ENCODE data around the gene CNIH4.
"Not testable (repeated sequence)": the region's sequence is repeated elsewhere in the genome, so short reads cannot be mapped to it uniquely, and the experiment has no call there.

Gene CNIH4

DNA sequence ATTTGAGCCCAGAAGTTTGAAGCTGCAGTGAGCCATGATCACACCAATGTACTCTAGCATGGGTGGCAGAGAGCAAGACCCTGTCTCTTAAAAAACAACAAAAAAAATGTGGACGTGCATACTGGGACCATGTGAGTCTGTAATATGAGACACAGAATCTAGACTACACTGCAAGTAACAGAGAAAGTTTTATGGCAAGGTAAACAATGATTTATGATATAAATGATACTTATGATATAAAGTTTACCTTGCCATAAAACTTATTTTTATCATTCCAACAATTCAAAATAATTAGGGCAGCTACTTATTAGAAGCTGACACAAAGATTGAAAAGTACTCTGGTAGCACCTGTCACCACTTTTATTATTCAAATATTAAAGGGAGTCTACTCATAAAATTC lies 43.2 kb downstream of the CNIH4 start:
- no peak for DNase-seq

DNA sequence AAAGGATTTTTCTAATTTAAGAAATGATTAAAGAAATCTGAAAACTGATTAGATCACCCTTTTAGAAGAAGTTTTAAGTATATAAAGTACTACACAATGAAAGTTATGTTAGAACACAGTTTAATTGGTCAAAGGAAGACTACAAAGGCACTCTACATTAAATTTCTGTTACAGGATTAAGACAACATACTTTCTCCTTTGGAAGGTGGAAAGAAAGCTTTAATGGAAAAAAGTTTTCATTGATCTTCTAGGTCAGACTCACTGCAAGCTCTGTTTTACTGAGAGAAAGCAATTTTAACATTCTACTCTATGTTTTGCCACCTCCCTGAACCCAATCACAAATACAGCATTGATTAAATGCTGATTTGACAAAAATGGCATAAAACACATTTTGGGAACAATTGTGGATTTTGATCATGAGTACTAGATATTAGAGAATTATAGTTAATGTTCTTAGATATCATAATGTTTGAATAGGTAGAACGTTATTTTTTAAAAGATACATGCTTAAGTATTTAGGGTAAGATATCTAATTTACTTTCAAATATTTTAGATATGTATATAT lies 45.9 kb downstream of the CNIH4 start:
- DNase-seq: no peak
- TF ChIP-seq GATA1 (IDR thresholded peaks at IDR 0.05; ENCODE audit: low read depth, low read length): no peak
- no peak for TF ChIP-seq POLR2A (IDR thresholded peaks at IDR 0.05; ENCODE audit: low read length)

More for the DNA sequence above, 43.2 kb downstream of the CNIH4 start:
- TF ChIP-seq GATA1 (IDR thresholded peaks at IDR 0.05; ENCODE audit: low read depth, low read length) (no peak), POLR2A (IDR thresholded peaks at IDR 0.05; ENCODE audit: low read length) (no peak)

DNA sequence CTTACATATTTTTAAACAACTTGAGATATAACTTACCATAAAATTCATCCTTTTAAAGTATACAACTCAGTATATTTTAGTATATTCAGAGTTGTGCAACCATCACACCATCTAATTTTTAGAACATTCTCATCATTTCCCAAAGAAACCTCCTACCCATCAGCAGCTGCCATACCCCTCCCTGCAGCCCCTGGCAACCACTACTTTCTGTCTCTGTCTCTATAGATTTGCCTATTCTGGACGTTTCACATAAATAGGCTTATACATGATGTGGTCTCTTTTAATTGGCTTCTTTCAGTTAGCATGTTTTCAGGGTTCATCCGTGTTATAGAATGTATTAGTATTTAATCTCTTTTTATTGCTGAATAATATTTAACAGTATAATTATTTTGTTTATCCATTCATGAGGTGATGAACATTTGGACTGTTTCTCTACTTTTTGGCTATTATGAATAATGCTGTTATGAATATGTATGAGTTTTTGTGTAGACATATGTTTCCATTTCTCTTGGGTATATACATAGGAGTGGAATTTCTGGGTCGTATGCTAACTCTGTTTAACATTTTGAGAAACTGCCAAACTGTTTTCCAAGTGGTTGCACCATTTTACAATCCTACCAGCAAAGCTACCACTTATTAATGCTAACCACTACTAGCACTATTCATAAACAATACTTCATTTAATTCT lies 48.4 kb downstream of the CNIH4 start:
- DNase-seq: no peak
- no peak for TF ChIP-seq POLR2A (IDR thresholded peaks at IDR 0.05; ENCODE audit: low read length)
- TF ChIP-seq GATA1 (IDR thresholded peaks at IDR 0.05; ENCODE audit: low read depth, low read length): no peak

DNA sequence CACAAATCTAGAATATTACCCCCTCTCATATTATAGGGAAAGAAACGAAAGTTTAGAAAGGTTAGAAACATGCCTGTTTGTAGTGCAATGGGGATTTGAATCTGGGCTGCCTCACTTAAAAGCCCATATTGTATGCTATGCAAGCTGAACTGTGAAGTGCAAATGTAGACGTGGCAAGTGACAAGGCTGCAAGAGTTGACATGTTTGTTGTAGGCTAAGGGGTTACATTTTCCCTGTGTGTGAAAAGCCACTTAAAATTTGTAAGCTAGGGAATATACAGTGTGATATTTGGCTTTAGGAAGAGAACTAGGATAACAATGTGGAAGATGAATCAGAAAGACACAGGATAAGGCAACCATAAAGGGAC lies 48.9 kb downstream of the CNIH4 start:
- DNase-seq: no peak
- TF ChIP-seq POLR2A (IDR thresholded peaks at IDR 0.05; ENCODE audit: low read length): no peak

DNA sequence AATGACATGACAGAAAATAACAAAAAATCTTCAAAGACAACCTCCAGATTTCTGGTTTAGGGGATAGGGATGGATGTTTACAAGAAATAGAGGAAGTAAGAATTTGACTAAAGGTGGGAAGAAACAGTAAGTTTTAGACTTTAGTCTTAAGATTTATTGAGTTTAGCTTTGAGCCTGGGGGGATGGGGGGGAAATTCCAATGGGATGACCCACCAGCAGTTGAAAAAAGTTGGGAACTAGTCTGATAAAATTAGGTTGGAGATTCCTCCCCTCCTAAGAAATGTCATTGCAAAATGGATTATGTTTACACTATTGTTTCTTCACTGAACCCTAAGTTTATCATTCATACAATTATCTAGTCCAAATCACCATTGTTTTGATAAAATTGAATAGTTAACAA lies 49.5 kb downstream of the CNIH4 start:
- no peak for DNase-seq
- TF ChIP-seq GATA1 (IDR thresholded peaks at IDR 0.05; ENCODE audit: low read depth, low read length) (no peak), POLR2A (IDR thresholded peaks at IDR 0.05; ENCODE audit: low read length) (no peak)

DNA sequence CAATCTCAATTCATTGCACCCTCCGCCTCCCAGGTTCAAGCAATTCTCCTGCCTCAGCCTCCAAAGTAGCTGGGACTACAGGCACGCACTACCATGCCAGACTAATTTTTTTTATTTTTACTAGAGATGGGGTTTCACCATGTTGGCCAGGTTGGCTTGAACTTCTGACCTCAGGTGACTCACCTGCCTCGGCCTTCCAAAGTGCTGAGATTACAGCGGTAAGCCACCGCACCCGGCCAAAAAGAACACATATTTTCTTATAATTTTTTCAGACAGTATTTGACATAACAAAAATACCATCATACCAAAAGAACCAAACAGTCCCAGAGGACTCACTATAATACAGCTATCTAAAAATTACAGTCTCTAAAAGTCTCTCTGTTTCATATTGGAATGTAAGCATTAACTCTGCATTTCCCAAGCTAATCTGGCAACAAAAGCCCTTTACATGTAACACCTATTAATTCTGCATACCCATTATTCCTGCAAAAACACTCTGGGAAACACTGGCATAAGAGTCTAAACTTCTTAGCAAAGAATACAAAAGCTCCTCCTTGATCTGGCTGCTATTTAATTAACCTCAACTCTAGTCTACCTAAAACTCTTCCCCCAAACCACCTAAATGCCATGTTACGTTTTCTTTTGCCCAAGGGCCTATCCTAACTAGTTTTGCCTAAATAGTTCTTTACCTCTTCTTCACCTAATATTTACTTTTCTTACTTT lies 51.1 kb downstream of the CNIH4 start:
- TF ChIP-seq POLR2A (IDR thresholded peaks at IDR 0.05; ENCODE audit: low read length): no peak
- TF ChIP-seq GATA1 (IDR thresholded peaks at IDR 0.05; ENCODE audit: low read depth, low read length): no peak
- DNase-seq: no peak

DNA sequence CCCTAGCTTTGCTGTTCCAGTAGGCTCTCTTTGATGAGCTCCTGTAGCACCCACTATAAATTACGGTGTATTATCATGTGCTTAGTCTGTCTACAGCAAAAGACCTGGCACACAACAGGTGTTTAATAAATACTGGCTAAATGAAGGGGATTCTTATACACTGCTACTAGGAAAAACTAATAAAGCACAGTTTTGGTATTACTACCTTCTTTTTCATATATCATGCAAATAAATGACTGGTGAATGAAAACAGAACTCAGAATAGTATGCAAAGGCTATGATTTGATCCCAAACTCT lies 51.6 kb downstream of the CNIH4 start:
- TF ChIP-seq GATA1 (IDR thresholded peaks at IDR 0.05; ENCODE audit: low read depth, low read length): no peak
- TF ChIP-seq POLR2A (IDR thresholded peaks at IDR 0.05; ENCODE audit: low read length): no peak
- no peak for DNase-seq

DNA sequence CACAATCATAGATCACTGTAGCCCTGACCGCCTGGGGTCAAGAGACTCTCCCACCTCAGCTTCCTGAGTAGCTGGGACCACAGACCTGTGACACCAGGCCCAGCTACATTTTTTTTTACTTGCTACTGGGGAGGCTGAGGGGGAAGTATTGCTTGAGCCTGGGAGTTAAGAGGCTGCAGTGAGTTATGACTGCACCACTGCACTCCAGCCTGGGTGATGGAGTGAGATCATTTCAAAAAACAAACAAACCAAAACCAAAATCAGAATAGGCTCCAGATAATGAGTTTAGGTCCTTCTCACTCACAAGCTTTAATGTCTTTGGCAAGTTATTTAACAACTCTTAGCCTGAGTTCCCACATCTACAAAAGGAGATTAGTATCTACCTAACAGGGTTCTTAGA lies 55.1 kb downstream of the CNIH4 start:
- TF ChIP-seq GATA1 (IDR thresholded peaks at IDR 0.05; ENCODE audit: low read depth, low read length) (no peak), POLR2A (IDR thresholded peaks at IDR 0.05; ENCODE audit: low read length) (no peak)
- no peak for DNase-seq

DNA sequence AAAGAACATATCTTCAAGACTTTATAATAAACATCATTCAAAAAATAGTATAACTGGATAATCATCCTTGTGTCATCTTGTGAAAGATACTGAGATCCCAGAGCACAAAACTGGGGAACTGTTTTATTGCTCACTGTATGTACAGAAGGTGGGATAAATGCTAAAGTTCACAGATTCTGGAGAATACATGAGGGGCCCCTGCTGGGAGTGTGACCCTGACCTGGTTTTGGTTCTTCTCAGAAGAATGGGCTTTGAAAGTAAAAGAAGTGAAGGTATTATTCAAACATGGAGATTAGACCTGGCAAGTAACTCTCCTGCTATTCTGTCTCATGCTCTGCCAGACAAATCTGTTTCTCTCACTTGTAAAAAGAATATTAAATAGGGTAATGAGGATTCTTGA lies 63.4 kb downstream of the CNIH4 start:
- no peak for DNase-seq
- TF ChIP-seq POLR2A (IDR thresholded peaks at IDR 0.05; ENCODE audit: low read length): no peak
- no peak for TF ChIP-seq GATA1 (IDR thresholded peaks at IDR 0.05; ENCODE audit: low read depth, low read length)

DNA sequence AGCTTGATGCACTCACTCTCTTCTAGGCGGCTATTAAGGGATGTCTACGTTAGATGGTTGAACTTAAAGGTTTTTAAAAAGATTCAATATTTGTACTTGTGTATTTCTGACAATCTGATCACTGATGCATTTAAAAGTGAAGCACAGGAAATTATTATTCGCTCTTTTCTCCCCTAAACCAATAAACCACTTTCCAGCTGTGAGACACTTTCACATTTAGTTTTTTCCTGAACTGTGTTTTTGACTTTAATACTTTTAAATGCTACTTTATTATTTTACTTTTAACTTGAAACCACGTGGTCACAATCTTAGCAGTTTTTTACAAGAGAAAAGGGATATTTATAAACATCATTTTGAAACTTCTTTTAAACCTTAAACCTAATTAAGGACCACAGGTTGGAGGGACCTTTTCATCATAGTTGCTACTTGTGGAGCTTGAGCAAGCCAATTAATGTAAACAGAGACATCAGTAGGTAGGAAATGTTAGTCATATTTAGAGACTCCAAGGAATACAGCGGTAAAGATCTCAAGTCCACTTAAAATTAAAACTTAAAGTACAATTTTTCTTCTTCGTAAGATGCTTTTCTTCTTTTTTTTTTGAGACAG lies 68.7 kb downstream of the CNIH4 start:
- DNase-seq: no peak

DNA sequence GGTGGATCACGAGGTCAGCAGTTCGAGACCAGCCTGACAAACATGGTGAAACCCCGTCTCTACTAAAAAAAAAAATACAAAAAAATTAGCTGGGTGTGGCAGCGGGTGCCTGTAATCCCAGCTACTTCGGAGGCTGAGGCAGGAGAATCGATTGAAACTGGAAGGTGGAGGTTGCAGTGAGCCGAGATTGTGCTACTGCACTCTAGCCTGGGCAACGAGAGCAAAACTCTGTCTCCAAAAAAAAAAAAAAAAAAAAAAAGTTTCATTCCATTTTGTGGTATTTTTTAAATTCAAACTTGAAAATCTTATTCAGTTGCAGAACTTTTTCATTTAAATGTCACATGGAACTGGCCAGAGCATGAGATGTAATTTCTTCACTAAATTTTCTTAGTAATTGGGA lies 70.2 kb downstream of the CNIH4 start:
- DNase-seq: not testable (repeated sequence)

More for the DNA sequence above, 68.7 kb downstream of the CNIH4 start:
- TF ChIP-seq POLR2A (IDR thresholded peaks at IDR 0.05; ENCODE audit: low read length): no peak

DNA sequence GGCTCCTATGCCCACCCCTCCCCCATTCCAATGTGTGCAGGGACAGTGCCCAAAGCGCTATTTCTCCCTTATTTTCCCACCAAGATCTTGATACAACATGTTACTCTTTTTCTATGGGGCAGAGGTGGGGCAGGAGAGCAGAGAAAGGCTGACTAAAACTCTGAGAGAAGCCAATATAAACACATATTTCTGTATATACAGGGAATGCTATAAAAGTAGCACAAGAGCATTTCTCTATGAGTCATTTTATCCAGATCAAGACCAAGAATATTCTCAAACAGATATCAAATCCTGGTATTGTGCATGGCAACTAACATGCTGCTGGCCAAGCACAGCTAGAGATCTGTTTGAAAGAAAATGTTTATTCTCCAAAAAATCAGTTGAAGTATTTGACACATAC lies 70.7 kb downstream of the CNIH4 start:
- no peak for TF ChIP-seq GATA1 (IDR thresholded peaks at IDR 0.05; ENCODE audit: low read depth, low read length)
- no peak for TF ChIP-seq POLR2A (IDR thresholded peaks at IDR 0.05; ENCODE audit: low read length)
- DNase-seq: no peak

DNA sequence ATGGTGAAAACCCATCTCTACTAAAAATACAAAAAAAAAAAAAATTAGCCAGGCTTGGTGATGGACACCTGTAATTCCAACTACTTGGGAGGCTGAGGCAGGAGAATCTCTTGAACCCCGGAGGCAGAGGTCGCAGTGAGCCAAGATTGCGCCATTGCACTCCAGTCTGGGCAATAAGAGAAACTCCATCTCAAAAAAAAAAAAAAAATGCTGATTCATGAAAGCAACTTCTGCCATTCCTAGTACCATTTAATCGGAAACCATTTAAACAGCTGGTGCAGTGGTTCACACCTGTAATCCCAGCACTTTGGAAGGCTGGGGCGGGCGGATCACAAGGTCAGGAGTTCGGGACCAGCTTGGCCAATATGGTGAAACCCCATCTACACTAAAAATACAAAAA lies 72.0 kb downstream of the CNIH4 start:
- peak in 1 of 2 experiments; percentile 26 for DNase-seq

Data from erythroblast (primary cell).